KOPT-K1 (cell line): Measurements from ENCODE around the gene HNMT.
"Not testable (repeated sequence)": the region's sequence is repeated elsewhere in the genome, so short reads cannot be mapped to it uniquely, and the experiment has no call there.

Experiments
- H3K27ac ChIP-seq: fragments of 200-600 bp; sonication (generic); 2 replicates; pipeline ENCODE4 v1.5.1; 2016; ENCODE audit warnings: antibody characterized with exemption, mild to moderate bottlenecking, low read depth, low read length; ENCODE audit not compliant: poor library complexity, severe bottlenecking
- H3K36me3 ChIP-seq: fragments of 200-600 bp; sonication (generic); 2 replicates; pipeline ENCODE4 v1.5.1; 2017; ENCODE audit warnings: antibody characterized with exemption, mild to moderate bottlenecking, low read length, moderate library complexity; ENCODE audit not compliant: insufficient read depth
- H3K9me3 ChIP-seq: fragments of 200-600 bp; sonication (generic); 2 replicates; pipeline ENCODE4 v1.5.1; 2017; ENCODE audit warnings: antibody characterized with exemption, low read length, mild to moderate bottlenecking; ENCODE audit not compliant: insufficient read depth, poor library complexity, severe bottlenecking

The HNMT gene

GRCh38 chr2:137964066-137964858 lies at the start of gene HNMT:
HNMT (plus strand) TSS chr2:137964473; CDS start chr2:137964492, 19 bp downstream.
- no peak within 1 kb of the TSS for H3K27ac ChIP-seq

DNA sequence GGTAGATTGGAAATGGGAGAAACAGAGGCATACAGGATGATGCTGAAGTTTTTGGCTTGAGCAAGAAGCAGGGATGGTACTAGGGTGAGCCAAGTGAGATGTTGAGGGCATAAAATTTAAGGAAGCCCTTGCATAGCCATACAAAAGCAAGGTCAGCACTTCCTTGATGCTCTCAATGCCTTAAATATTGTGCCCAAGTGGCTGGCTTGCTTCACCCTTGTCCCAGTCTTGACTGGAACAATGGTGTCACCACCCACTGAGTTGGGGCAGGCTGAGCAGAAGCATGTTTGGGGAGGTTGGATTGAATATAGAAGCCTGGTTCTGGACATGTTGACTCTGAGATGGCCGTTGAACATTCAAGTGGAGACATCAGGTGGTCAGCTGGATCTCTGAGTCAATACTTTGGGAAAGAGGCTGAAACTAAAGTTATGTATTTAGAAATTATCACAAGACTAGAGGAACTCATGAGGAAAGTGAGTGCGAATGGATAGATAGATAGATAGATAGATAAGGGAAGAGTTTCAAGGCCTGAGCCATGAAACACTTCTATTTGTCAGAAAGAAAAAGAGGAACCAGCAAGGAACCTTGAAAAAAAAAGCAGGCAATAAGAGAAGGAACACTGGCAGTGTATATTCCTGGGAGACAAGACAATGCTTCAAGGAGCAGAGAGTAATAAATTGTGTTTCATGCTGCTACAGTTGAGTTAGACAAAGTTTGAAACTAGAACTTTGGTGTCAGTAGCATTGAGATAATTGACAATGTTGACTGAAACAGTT lies 43.0 kb upstream of the HNMT start:
- no peaks in the 10 kb centered on the region for H3K9me3 ChIP-seq
- H3K36me3 ChIP-seq = no peaks in the 10 kb centered on the region
- H3K27ac ChIP-seq = no peak overlapping the region

More at GRCh38 chr2:137964066-137964858, at the start of gene HNMT:
- Histone ChIP-seq H3K36me3 (no peaks in the 10 kb centered on the region), H3K9me3 (no peaks in the 10 kb centered on the region)

- H3K27ac ChIP-seq, H3K36me3 ChIP-seq, H3K9me3 ChIP-seq: not testable (repeated sequence)
These were observed 42.1 kb upstream of the HNMT start for GRCh38 chr2:137922171-137922570.

DNA sequence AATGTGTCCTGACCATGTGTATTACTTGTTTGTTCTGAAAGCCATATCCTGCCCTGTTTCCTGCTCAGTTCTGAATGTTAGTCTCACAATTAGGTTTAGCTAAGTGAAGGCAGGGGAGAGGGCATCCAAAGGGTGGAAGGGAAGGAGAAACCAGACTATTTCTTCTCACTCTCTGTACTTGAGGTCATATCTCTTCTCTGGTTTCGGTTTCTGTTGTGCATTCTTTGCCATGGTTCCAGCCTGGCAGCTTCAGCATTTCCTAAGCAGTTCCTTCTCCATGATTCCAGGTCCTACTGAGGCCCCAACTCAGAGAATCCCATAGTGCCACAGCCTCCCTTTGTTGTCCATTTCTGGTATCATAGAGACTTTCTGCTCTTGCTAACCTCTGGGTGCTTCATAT lies 40.3 kb upstream of the HNMT start:
- Histone ChIP-seq H3K27ac (no peak overlapping the region), H3K9me3 (no peaks in the 10 kb centered on the region)

GRCh38 chr2:137925599-137925998 lies 38.7 kb upstream of the HNMT start:
- Histone ChIP-seq H3K9me3 (no peaks in the 10 kb centered on the region), H3K27ac (no peak overlapping the region)

More for the DNA sequence above, 40.3 kb upstream of the HNMT start:
- H3K36me3 ChIP-seq = no peaks in the 10 kb centered on the region

GRCh38 chr2:137927846-137928245 lies 36.4 kb upstream of the HNMT start:
- Histone ChIP-seq H3K9me3 (no peaks in the 10 kb centered on the region), H3K27ac (no peak overlapping the region), H3K36me3 (no peaks in the 10 kb centered on the region)

More at GRCh38 chr2:137925599-137925998, 38.7 kb upstream of the HNMT start:
- H3K36me3 ChIP-seq = no peaks in the 10 kb centered on the region

GRCh38 chr2:137928547-137929518 lies 35.4 kb upstream of the HNMT start:
- no peak overlapping the region for H3K27ac ChIP-seq
- H3K36me3 ChIP-seq = no peaks in the 10 kb centered on the region
- H3K9me3 ChIP-seq = no peaks in the 10 kb centered on the region

DNA sequence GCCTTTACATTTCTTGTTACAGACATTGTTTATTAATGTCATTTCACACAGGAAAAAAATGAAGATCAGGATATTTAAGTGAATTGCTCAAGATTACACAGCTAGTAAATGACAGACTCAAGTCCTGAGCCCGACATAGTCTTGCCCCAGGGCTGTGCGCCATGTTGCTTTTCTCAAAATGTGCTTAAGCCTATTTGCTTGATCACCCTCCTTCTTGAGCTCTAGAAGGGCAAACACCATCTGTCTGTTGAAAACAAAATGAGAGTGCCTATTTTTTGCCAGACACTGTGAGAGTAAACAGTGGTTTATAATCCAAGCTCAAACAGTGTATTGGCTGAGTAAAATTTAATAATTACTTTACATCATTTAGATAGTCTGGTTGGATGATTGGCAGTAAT lies 34.8 kb upstream of the HNMT start:
- Histone ChIP-seq H3K36me3 (no peaks in the 10 kb centered on the region), H3K9me3 (no peaks in the 10 kb centered on the region), H3K27ac (no peak overlapping the region)

DNA sequence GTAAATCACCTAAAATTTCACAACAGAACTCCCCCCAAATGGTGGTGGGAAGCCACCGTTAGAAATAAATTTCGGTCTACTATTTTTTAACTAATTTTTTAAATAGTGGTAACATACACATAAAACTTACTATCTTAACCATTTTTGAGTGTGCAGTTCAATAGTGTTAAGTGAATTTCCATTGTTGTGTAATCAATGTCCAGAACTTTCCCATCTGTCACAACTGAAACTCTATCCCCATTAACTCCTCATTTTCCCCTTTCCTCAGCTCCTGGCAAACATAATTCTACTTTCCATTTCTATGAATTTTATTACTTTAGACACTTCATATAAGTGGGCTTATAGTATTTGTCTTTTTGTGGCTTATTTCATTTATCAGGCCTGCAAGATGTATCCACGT lies 34.1 kb upstream of the HNMT start:
- H3K9me3 ChIP-seq = no peaks in the 10 kb centered on the region
- no peaks in the 10 kb centered on the region for H3K36me3 ChIP-seq
- no peak overlapping the region for H3K27ac ChIP-seq

GRCh38 chr2:137935591-137935990 lies 28.7 kb upstream of the HNMT start:
- Histone ChIP-seq H3K27ac (no peak overlapping the region), H3K9me3 (no peaks in the 10 kb centered on the region), H3K36me3 (no peaks in the 10 kb centered on the region)

- no peaks in the 10 kb centered on the region for H3K36me3 ChIP-seq
- no peaks in the 10 kb centered on the region for H3K9me3 ChIP-seq
- no peak overlapping the region for H3K27ac ChIP-seq
These were observed 27.0 kb upstream of the HNMT start for GRCh38 chr2:137937246-137937645.

DNA sequence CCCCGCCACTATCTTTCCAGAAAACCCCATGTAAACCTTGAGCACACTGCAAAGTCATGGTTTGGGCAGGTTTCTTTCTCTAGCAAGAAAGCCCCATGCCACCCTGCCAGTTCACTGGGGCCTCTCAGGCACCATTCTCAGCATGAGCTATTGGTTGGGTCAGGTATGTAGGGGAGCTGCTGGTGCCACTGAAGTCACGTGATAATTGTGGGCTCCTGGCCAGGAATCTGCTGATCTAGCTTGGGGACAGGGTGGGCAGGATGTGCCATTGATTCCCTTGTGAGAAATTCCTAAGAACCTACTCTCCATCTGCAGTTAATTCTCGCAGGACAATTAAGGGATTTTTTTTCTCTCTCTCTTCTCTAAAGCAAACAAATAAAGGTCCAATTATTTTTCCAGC lies 26.5 kb upstream of the HNMT start:
- H3K27ac ChIP-seq = no peak overlapping the region
- no peaks in the 10 kb centered on the region for H3K36me3 ChIP-seq
- no peaks in the 10 kb centered on the region for H3K9me3 ChIP-seq

- no peaks in the 10 kb centered on the region for H3K9me3 ChIP-seq
- no peaks in the 10 kb centered on the region for H3K36me3 ChIP-seq
- no peak overlapping the region for H3K27ac ChIP-seq
These were observed 26.1 kb upstream of the HNMT start for GRCh38 chr2:137938204-137938603.

DNA sequence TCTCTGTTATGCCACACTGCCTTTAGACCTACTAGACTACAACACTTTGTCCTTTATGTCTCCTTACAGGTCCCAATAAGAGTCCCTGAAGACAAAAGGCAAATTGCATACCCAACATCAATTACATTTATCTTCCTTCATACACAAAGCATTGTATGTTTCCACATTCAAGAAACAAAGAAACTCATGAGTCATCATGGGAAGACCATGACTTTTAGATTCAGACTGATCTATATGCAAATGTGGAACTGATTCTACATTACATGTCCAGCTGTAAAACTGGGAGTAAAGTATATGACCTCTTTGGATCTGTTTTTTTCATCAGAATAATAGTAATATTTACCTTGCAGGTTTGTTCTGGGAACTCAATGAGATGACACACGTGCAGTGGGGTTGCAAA lies 25.2 kb upstream of the HNMT start:
- no peaks in the 10 kb centered on the region for H3K36me3 ChIP-seq
- H3K27ac ChIP-seq = no peak overlapping the region
- no peaks in the 10 kb centered on the region for H3K9me3 ChIP-seq

- Histone ChIP-seq H3K36me3 (no peaks in the 10 kb centered on the region), H3K27ac (no peak overlapping the region), H3K9me3 (no peaks in the 10 kb centered on the region)
These were observed 24.1 kb upstream of the HNMT start for GRCh38 chr2:137940154-137940553.
